HG03558 (cell line): ENCODE results near the gene EEF1AKMT3.

Experiments
- ATAC-seq: cut with Tn5 transposase; IDR thresholded peaks from one replicate; pipeline ENCODE4 v1.9.1; 2021; ENCODE audit warnings: moderate number of reproducible peaks; ENCODE audit not compliant: unreplicated experiment; ENCODE audit errors: extremely low read depth

The EEF1AKMT3 gene

GRCh38 chr12:57780284-57780897, 8.0 kb downstream of the EEF1AKMT3 start:
- no peak for ATAC-seq

GRCh38 chr12:57781244-57781643, 8.8 kb downstream of the EEF1AKMT3 start:
- no peak for ATAC-seq

GRCh38 chr12:57781801-57782200, 9.4 kb downstream of the EEF1AKMT3 start:
- ATAC-seq = no peak

GRCh38 chr12:57782243-57782607, 9.8 kb downstream of the EEF1AKMT3 start:
- no peak for ATAC-seq

GRCh38 chr12:57782608-57783465, 10.4 kb downstream of the EEF1AKMT3 start, which contains the start of gene TSFM:
TSFM (plus strand) TSS chr12:57782787; CDS start chr12:57782802, 15 bp downstream.
- ATAC-seq = peak; percentile 63

- ATAC-seq = no peak
Measured at GRCh38 chr12:57783466-57783801, 11.0 kb downstream of the EEF1AKMT3 start.

- ATAC-seq = no peak
Measured at GRCh38 chr12:57783861-57784260, 11.4 kb downstream of the EEF1AKMT3 start.

- ATAC-seq = no peak
Measured at GRCh38 chr12:57793920-57794319, 21.5 kb downstream of the EEF1AKMT3 start.

GRCh38 chr12:57795354-57795753, 22.9 kb downstream of the EEF1AKMT3 start:
- no peak for ATAC-seq

GRCh38 chr12:57796996-57797395, 24.6 kb downstream of the EEF1AKMT3 start:
- ATAC-seq = no peak

- ATAC-seq = no peak
Measured at GRCh38 chr12:57797933-57798332, 25.5 kb downstream of the EEF1AKMT3 start.

- no peak for ATAC-seq
Measured at GRCh38 chr12:57800965-57801364, 28.6 kb downstream of the EEF1AKMT3 start.

- ATAC-seq = no peak
Measured at GRCh38 chr12:57802607-57803006, 30.2 kb downstream of the EEF1AKMT3 start.

- no peak for ATAC-seq
Measured at GRCh38 chr12:57803319-57803893, 31.0 kb downstream of the EEF1AKMT3 start.

- no peak for ATAC-seq
Measured at GRCh38 chr12:57806677-57807076, 34.3 kb downstream of the EEF1AKMT3 start.

GRCh38 chr12:57807285-57807684, 34.9 kb downstream of the EEF1AKMT3 start:
- no peak for ATAC-seq

GRCh38 chr12:57808351-57808750, 35.9 kb downstream of the EEF1AKMT3 start:
- ATAC-seq = no peak

- no peak for ATAC-seq
Measured at GRCh38 chr12:57809425-57809824, 37.0 kb downstream of the EEF1AKMT3 start.

GRCh38 chr12:57810450-57810849, 38.0 kb downstream of the EEF1AKMT3 start:
- ATAC-seq = no peak

GRCh38 chr12:57811028-57811755, 38.8 kb downstream of the EEF1AKMT3 start:
- ATAC-seq = no peak
